ENCODE measurements around the gene KL. TPM values are rescaled to one million over a fixed set of nuclear protein-coding genes. Genes with fewer than 3 reads are reported as not detected.

The KL gene
- total RNA-seq, 1 experiment from 2014 or later, result not detected

DNA sequence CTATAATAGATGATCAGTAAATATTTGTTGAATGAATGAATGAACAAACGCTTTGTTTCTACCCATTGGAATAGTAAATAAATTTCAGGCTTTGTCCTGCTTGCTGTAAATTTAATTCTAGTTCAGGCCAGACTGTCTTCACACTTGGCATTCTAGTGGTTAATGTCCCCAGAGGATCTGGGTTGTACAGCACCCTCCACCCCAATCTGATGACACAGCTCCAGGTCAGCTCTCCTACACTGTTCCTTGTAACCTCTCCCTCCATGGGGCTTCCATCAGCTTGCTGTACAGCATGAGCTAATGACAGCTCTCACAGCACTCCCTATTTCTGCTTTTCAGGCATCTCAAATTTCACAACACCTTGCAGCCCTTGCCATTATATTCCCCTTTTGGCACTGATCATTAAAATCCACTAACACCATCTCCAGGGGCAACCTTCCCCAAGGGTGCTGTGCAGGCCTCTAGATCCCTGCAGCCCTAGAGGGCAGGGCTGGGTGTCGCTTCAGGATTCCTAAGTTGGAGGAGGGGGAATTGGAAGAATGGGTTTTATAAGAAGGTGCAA is 12.7 kb upstream of the KL start:
- no peaks in the 10 kb centered on the region for H3K4me1 ChIP-seq (ENCODE audit: control insufficient read depth in 1 of 2, insufficient read depth in 2 of 2, low read length in 2 of 2)
- no peak for ATAC-seq
- H3K79me2 ChIP-seq (ENCODE audit: insufficient read depth, low read length), result no peaks in the 10 kb centered on the region
- H2AFZ ChIP-seq (ENCODE audit: low read depth, low read length, poor library complexity, severe bottlenecking), result no peak overlapping the region
- H3K9ac ChIP-seq (ENCODE audit: low read length), result no peak overlapping the region
- no peak for TF ChIP-seq JUND (IDR thresholded peaks at IDR 0.05)
- no peak for TF ChIP-seq POLR2AphosphoS5 (IDR thresholded peaks at IDR 0.05; ENCODE audit: low read depth, low read length)
- TF ChIP-seq, protein P1, sequence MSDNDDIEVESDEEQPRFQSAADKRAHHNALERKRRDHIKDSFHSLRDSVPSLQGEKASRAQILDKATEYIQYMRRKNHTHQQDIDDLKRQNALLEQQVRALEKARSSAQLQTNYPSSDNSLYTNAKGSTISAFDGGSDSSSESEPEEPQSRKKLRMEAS (IDR thresholded peaks at IDR 0.05), result no peak
- H3K9me2 ChIP-seq (ENCODE audit: insufficient read depth), result no peaks in the 10 kb centered on the region
- BruUV-seq (replicated peaks), result no TSS peak
- no peak for DNase-seq (ENCODE audit: low read depth, low spot score)
- no peaks in the 10 kb centered on the region for H4K20me1 ChIP-seq (ENCODE audit: insufficient read depth)
- no peaks in the 10 kb centered on the region for H3K27me3 ChIP-seq (ENCODE audit: insufficient read depth, low read length)
- POLR2A ChIA-PET, result no interaction called here
- no peak overlapping the region for H3K27ac ChIP-seq (ENCODE audit: low read depth, low read length)
- H3K4me3 ChIP-seq (replicated peaks in 1 of 2; ENCODE audit: low read depth in 1 of 2, low read length in 2 of 2), result no peak overlapping the region
- H3K4me2 ChIP-seq (ENCODE audit: low read length), result no peak overlapping the region
- H3K9me3 ChIP-seq (ENCODE audit: control insufficient read depth in 1 of 2, insufficient read depth in 1 of 2, low read depth in 1 of 2, low read length in 2 of 2), result no peaks in the 10 kb centered on the region
- intact Hi-C loops (cut with micrococcal nuclease), result no loop called here
- no peaks in the 10 kb centered on the region for H3K36me3 ChIP-seq (ENCODE audit: control insufficient read depth in 1 of 2, insufficient read depth in 2 of 2, low read length in 2 of 2)
- RAD21 ChIA-PET (ENCODE audit: low non-redundant PET in 1 of 2, low total read pairs in 2 of 2, uncharacterized antibody in 2 of 2, unreplicated experiment in 2 of 2), result no interaction called here
- CTCF ChIA-PET, result no interaction called here

DNA sequence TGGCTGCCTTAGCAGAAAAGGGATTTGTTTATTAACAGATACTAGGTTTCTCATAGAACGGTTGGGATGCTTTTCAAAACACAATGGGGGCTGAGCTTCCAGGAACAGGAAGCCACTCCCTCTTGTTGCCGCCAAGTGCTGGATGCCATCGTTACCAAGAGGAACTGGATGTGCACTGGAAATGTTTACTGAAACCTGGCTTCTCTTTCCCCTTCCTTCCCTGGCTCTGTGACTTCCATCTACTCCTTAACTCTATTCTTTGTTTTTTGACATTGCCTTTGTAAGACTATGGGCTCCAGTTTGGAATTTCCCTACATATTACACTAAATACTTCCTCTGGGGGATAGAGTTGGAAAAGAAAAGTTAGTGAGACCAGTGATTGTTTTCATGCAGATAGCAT is 11.7 kb upstream of the KL start:
- POLR2A ChIA-PET, result no interaction called here
- no TSS peak for BruUV-seq (replicated peaks)
- no peaks in the 10 kb centered on the region for H3K9me2 ChIP-seq (ENCODE audit: insufficient read depth)
- H3K27ac ChIP-seq (ENCODE audit: low read depth, low read length), result no peak overlapping the region
- H3K27me3 ChIP-seq (ENCODE audit: insufficient read depth, low read length), result no peaks in the 10 kb centered on the region
- no peak overlapping the region for H2AFZ ChIP-seq (ENCODE audit: low read depth, low read length, poor library complexity, severe bottlenecking)
- H3K79me2 ChIP-seq (ENCODE audit: insufficient read depth, low read length), result no peaks in the 10 kb centered on the region
- ATAC-seq (no peak), DNase-seq (ENCODE audit: low read depth, low spot score) (no peak)
- RAD21 ChIA-PET (ENCODE audit: low non-redundant PET in 1 of 2, low total read pairs in 2 of 2, uncharacterized antibody in 2 of 2, unreplicated experiment in 2 of 2), result no interaction called here
- intact Hi-C loops (cut with micrococcal nuclease), result no loop called here
- CTCF ChIA-PET, result no interaction called here
- H3K4me1 ChIP-seq (ENCODE audit: control insufficient read depth in 1 of 2, insufficient read depth in 2 of 2, low read length in 2 of 2), result no peaks in the 10 kb centered on the region
- no peak overlapping the region for H3K9ac ChIP-seq (ENCODE audit: low read length)
- H4K20me1 ChIP-seq (ENCODE audit: insufficient read depth), result no peaks in the 10 kb centered on the region
- no peak overlapping the region for H3K4me3 ChIP-seq (replicated peaks in 1 of 2; ENCODE audit: low read depth in 1 of 2, low read length in 2 of 2)
- no peaks in the 10 kb centered on the region for H3K9me3 ChIP-seq (ENCODE audit: control insufficient read depth in 1 of 2, insufficient read depth in 1 of 2, low read depth in 1 of 2, low read length in 2 of 2)
- no peak overlapping the region for H3K4me2 ChIP-seq (ENCODE audit: low read length)
- H3K36me3 ChIP-seq (ENCODE audit: control insufficient read depth in 1 of 2, insufficient read depth in 2 of 2, low read length in 2 of 2), result no peaks in the 10 kb centered on the region
- no peak for TF ChIP-seq ZNF274 (IDR thresholded peaks at IDR 0.05; ENCODE audit: low read depth, low read length)
- no peak for TF ChIP-seq EZH2phosphoT487 (IDR thresholded peaks at IDR 0.05; ENCODE audit: borderline replicate concordance)
- no peak for TF ChIP-seq SRF (IDR thresholded peaks at IDR 0.05; ENCODE audit: low read depth)
- TF ChIP-seq ZFX (IDR thresholded peaks at IDR 0.05), result no peak
- no peak for TF ChIP-seq POLR2A (IDR thresholded peaks at IDR 0.05; ENCODE audit: borderline replicate concordance, extremely low read depth, insufficient read depth, insufficient read length)
- TF ChIP-seq JUND (IDR thresholded peaks at IDR 0.05), result no peak
- TF ChIP-seq CBX3 (IDR thresholded peaks at IDR 0.05; ENCODE audit: low read depth), result no peak
- TF ChIP-seq EZH2 (IDR thresholded peaks at IDR 0.05), result no peak
- TF ChIP-seq FOSL1 (IDR thresholded peaks at IDR 0.05; ENCODE audit: low read depth), result no peak
- TF ChIP-seq TCF7L2 (IDR thresholded peaks at IDR 0.05; ENCODE audit: borderline replicate concordance, extremely low read depth, insufficient read depth, insufficient read length), result no peak
- TF ChIP-seq, protein P2, sequence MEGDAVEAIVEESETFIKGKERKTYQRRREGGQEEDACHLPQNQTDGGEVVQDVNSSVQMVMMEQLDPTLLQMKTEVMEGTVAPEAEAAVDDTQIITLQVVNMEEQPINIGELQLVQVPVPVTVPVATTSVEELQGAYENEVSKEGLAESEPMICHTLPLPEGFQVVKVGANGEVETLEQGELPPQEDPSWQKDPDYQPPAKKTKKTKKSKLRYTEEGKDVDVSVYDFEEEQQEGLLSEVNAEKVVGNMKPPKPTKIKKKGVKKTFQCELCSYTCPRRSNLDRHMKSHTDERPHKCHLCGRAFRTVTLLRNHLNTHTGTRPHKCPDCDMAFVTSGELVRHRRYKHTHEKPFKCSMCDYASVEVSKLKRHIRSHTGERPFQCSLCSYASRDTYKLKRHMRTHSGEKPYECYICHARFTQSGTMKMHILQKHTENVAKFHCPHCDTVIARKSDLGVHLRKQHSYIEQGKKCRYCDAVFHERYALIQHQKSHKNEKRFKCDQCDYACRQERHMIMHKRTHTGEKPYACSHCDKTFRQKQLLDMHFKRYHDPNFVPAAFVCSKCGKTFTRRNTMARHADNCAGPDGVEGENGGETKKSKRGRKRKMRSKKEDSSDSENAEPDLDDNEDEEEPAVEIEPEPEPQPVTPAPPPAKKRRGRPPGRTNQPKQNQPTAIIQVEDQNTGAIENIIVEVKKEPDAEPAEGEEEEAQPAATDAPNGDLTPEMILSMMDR (IDR thresholded peaks at IDR 0.05 in 2 of 3, conservative IDR thresholded peaks at IDR 0.05 in 1 of 3; ENCODE audit: borderline replicate concordance in 1 of 3, insufficient read depth in 1 of 3, low read depth in 2 of 3, low read length in 2 of 3), result no peak
- TF ChIP-seq EGR1 (IDR thresholded peaks at IDR 0.05; ENCODE audit: low read depth), result no peak
- no peak for TF ChIP-seq SP1 (IDR thresholded peaks at IDR 0.05; ENCODE audit: low read depth)
- TF ChIP-seq REST (IDR thresholded peaks at IDR 0.05; ENCODE audit: low read depth), result no peak
- no peak for TF ChIP-seq YY1 (IDR thresholded peaks at IDR 0.05; ENCODE audit: extremely low read depth, insufficient replicate concordance, low read depth, low read length)
- TF ChIP-seq POLR2AphosphoS5 (IDR thresholded peaks at IDR 0.05; ENCODE audit: low read depth, low read length), result no peak

Data from HCT116 (cell line).